Esophagus squamous epithelium (tissue), 5 donors: ENCODE data around the gene PSG1. TPM values are rescaled to one million over a fixed set of nuclear protein-coding genes. Genes with fewer than 3 reads are reported as not detected.
"Not testable (repeated sequence)": the region's sequence is repeated elsewhere in the genome, so short reads cannot be mapped to it uniquely, and the experiment has no call there.

Experiments used
- DNase-seq: peaks from one replicate; lab custom pipeline; 2025; lab: John Stamatoyannopoulos, UW
- H3K27ac ChIP-seq, 4 donors: fragments of 200-600 bp; sonication (generic); one replicate each; pipeline ENCODE4 v1.5.1; 2016 to 2019; ENCODE audit warnings: mild to moderate bottlenecking in 1 of 4
- H3K27me3 ChIP-seq, 4 donors: fragments of 200-600 bp; sonication (generic); 1 replicate in 3 of 4; 2 replicates in 1 of 4; pipeline versions ENCODE4 v1.5.1 to v1.6.0; 2017 to 2021; ENCODE audit warnings: antibody characterized with exemption in 1 of 4
- H3K36me3 ChIP-seq, 3 donors: fragments of 200-600 bp; sonication (generic); one replicate each; pipeline ENCODE4 v1.5.1; 2016 to 2019
- H3K4me1 ChIP-seq, 3 donors: fragments of 200-600 bp; sonication (generic); one replicate each; pipeline ENCODE4 v1.5.1; 2017 to 2019
- H3K4me3 ChIP-seq, 4 donors: fragments of 200-600 bp; sonication (generic); 1 replicate in 3 of 4; 2 replicates in 1 of 4; pipeline ENCODE4 v1.5.1; 2016 to 2019; ENCODE audit warnings: mild to moderate bottlenecking in 2 of 4, moderate library complexity in 1 of 4
- H3K9me3 ChIP-seq, 3 donors: fragments of 200-600 bp; sonication (generic); one replicate each; pipeline ENCODE4 v1.5.1; 2016 to 2019
- WGBS, 2 donors: methylation state at CpG; one replicate each; pipeline ENCODE4 v1.1.5; 2018; 5-methylcytosine and 5-hydroxymethylcytosine counted together
- intact Hi-C: fragments of 100-400 bp; cut with DNase I; formaldehyde crosslinking; loops from one replicate; pipeline ENCODE4 v1.15.0; 2022
- total RNA-seq, 4 donors: library from RNA; depleted of rRNA; stranded (reverse); fragments of >200 nt; gene quantifications; one replicate each; pipeline ENCODE4 v1.1.0, GENCODE V29; 2016
- TF ChIP-seq, protein P1 (sequence below), 6 experiments: fragments of 450-650 bp in 4 of 6; fragments of 200-600 bp in 2 of 6; sonication (generic) in 2 of 6; IDR thresholded peaks; one replicate each; pipeline ENCODE4 v1.5.1; 2016 to 2019; ENCODE audit warnings: antibody characterized with exemption in 6 of 6, mild to moderate bottlenecking in 4 of 6, moderate library complexity in 4 of 6
- donor health status: DM: yes; HTN: yes; CAD: no.

The PSG1 gene
- total RNA-seq, 4 donors from 2014 or later: not detected

DNA sequence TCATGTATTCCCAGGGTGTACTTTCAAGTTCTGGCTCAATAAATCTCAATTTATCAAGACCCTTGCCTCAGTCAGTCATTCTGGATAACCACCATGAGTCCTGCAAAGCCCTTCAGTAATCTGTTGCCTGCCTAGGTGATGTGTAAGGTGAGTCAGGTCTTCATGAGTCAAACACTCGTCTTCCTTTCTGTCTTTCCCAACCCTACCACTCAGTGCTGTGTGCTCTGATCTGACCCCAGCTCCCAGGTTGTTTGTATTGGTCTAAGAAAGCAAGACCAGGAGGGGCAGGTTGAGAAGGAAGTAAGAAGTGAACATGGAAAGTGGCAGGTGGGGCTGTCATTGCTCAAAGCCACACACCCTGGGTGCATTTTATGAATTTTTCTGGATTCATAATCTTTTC is 18.2 kb upstream of the PSG1 start:
- H3K9me3 ChIP-seq, H3K4me3 ChIP-seq, H3K27ac ChIP-seq, H3K4me1 ChIP-seq, DNase-seq, H3K36me3 ChIP-seq, intact Hi-C loops, H3K27me3 ChIP-seq: not testable (repeated sequence)
- WGBS, 2 donors: 9 to 14% methylated on average over 1 of the region's 1 CpG

DNA sequence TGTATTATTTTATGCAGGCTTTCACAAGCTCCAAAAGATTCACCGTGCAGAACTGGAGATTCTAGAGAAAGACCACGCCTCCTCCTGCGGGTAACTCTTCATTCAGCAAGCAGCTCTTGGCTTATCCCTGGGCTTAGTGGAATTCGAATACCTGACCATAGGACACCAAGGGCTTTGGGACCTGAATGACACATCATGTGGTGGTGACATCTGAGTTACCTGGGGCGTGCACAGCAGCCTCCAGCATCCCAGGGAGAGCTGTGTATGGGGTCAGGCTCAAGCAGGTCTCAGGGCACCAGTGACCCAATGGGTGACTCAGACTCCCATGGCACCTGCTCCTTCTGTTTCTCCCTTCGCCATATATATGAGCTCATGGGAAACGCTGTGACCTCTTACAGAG is 10.9 kb upstream of the PSG1 start:
- intact Hi-C loops, DNase-seq, H3K4me3 ChIP-seq, H3K36me3 ChIP-seq, H3K9me3 ChIP-seq, H3K27me3 ChIP-seq: not testable (repeated sequence)
- 63 to 67% methylated on average over 5 to 7 of the region's 7 CpGs for WGBS, 2 donors
- Histone ChIP-seq H3K4me1 (peaks cover 0 to 22% (median 4%) of the 10 kb centered on the region in 3 donors), H3K27ac (peak overlapping the region in 2 of 4 donors; percentile 52 to 82)

DNA sequence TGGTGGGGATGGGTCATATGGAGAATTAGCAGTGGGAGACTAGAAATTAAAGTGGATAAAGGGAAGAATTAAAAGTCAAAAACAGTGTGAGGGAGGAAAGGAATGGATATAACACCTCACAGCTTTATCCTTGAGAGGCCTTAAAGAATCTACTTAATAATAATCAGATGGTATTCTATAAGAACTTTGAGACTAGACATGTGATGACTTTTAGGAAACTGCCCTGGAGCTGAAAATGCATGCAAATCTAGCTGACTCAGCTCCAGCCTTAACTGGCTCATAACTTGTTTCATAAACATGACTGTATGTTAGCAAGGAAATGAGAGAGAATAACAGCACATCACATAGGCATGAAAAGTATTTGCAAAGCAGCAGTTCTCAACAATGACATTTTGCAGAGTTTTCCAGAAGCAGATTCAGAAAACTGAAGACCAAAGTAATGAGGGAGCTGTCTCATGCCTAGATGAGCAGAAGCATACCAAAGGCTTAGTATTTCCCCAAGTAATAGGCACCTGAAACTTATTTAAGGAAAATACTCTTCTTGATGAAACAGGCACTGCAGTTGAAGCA is 8.4 kb upstream of the PSG1 start:
- H3K9me3 ChIP-seq, H3K4me3 ChIP-seq, DNase-seq, H3K36me3 ChIP-seq, intact Hi-C loops, H3K27me3 ChIP-seq: not testable (repeated sequence)
- Histone ChIP-seq H3K4me1 (peaks cover 0 to 22% (median 4%) of the 10 kb centered on the region in 3 donors), H3K27ac (peak overlapping the region in 2 of 4 donors; percentile 10 to 38)

DNA sequence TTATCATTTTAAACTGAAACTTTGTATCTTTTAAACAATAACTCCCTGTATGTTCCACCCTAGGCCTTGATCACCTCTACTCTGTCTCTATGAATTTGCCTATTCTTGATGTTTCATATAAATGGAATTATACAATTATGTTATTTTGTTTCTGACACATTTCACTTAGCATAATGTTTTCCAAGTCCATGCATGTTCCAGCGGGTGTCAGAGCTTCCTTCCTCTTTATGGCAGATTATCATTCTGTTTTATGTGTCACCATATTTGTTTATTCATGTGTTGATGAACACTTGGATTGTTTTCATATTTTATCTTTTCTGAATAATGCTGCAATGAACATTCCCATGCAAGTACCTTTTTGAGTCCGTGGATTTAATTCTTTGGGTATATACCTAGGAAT is 3.2 kb upstream of the PSG1 start:
- intact Hi-C loops, H3K4me1 ChIP-seq, DNase-seq, H3K4me3 ChIP-seq, H3K27ac ChIP-seq, H3K9me3 ChIP-seq, H3K36me3 ChIP-seq, H3K27me3 ChIP-seq: not testable (repeated sequence)
- 47 to 59% methylated on average over 2 of the region's 2 CpGs for WGBS, 2 donors

DNA sequence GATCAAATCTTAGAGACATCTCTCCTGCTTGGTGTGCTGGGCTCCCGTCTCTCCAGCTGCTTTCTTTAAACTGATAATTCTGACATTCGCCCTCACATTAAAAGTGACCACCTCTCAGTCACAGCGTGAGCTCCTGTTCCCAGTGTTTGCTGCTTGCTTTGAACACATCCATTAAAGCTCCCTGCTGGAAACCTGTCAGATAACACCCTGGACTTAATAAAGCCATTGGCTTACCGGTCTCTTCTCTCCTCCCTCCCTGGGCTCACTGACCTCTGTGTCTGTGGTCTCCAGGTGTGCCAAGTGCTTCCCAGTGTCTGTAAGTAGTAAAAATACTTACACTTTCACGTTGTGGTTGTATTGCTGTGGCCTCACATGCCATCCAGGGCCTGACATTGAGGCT is 2.5 kb upstream of the PSG1 start:
- H3K4me1 ChIP-seq, H3K4me3 ChIP-seq, intact Hi-C loops, H3K36me3 ChIP-seq, H3K27ac ChIP-seq, DNase-seq, H3K27me3 ChIP-seq, H3K9me3 ChIP-seq: not testable (repeated sequence)
- WGBS, 2 donors: 69 to 71% methylated on average over 4 to 5 of the region's 5 CpGs

DNA sequence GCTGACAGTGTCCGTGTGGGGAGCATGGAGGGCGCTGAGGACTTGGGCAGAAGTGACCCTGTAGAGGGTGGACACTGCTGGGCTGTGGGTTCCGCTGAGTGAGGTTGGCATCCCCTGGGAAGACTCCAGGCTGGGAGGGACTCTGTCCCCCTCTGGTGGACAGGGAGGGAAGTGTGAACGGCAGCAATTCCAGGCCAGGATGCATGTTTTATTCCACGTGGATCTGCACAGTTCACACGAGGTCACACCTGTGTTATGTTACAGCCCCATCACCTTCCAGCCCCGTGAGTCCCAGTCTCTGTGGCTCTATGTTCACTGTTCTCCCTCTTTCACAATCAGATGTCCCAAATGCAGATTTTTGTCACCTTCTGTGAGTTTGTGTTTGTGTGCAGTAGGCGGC is 1.8 kb upstream of the PSG1 start:
- H3K27ac ChIP-seq, DNase-seq, H3K4me1 ChIP-seq, intact Hi-C loops, H3K27me3 ChIP-seq, H3K36me3 ChIP-seq, H3K9me3 ChIP-seq, H3K4me3 ChIP-seq: not testable (repeated sequence)
- TF ChIP-seq, protein P1, sequence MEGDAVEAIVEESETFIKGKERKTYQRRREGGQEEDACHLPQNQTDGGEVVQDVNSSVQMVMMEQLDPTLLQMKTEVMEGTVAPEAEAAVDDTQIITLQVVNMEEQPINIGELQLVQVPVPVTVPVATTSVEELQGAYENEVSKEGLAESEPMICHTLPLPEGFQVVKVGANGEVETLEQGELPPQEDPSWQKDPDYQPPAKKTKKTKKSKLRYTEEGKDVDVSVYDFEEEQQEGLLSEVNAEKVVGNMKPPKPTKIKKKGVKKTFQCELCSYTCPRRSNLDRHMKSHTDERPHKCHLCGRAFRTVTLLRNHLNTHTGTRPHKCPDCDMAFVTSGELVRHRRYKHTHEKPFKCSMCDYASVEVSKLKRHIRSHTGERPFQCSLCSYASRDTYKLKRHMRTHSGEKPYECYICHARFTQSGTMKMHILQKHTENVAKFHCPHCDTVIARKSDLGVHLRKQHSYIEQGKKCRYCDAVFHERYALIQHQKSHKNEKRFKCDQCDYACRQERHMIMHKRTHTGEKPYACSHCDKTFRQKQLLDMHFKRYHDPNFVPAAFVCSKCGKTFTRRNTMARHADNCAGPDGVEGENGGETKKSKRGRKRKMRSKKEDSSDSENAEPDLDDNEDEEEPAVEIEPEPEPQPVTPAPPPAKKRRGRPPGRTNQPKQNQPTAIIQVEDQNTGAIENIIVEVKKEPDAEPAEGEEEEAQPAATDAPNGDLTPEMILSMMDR (IDR thresholded peaks at IDR 0.05): peak in 2 of 6 experiments; percentile 16 to 56
- 53 to 71% methylated on average over 6 to 8 of the region's 8 CpGs for WGBS, 2 donors

DNA sequence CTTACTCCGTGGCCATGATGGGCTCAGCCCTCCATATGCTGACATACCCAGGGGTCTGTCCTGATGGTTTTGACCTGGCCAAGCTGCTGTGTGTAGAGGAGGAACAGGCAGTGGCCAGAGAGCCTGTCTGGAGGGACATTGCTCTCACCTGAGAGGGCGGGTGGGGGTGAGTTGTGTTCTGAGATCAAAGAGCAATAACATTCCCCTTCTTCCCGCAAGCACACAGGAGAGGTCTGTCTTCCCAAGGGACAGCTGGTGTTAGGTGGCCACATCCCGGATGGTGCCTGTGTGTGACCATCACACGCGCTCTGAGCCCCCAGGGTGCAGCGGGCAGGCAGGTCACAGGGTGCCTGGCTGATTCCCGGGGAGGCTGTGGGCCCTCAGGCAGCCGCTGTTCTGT is 1.1 kb upstream of the PSG1 start:
- H3K4me1 ChIP-seq, H3K36me3 ChIP-seq, intact Hi-C loops, DNase-seq, H3K9me3 ChIP-seq, H3K27ac ChIP-seq, H3K27me3 ChIP-seq, H3K4me3 ChIP-seq: not testable (repeated sequence)
- WGBS, 2 donors: 96% methylated on average over 4 of the region's 9 CpGs; no CpG with 5 or more reads in 1 of the 2 donors

DNA sequence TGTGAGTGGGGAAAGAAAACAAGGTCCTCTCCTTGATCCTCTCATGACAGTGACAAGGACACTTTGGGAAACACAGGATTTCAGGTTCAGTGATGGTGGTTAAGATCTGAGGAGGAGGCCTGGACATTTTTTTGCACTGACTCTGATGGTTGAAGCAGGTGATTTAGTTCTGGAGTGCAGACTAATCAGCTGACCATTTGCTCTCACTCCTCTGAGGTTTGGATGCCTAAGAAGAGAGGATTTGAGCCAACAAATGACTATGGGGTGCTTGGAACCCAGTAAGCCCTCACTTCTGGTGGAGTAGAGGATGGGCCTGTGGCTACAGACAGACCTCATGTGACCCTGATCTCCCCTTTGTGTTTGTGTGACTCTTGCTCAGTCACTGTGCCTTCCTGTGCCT is 2.9 kb downstream of the PSG1 start:
- H3K4me3 ChIP-seq, DNase-seq, intact Hi-C loops, H3K36me3 ChIP-seq, H3K27me3 ChIP-seq, H3K27ac ChIP-seq, H3K9me3 ChIP-seq, H3K4me1 ChIP-seq: not testable (repeated sequence)

DNA sequence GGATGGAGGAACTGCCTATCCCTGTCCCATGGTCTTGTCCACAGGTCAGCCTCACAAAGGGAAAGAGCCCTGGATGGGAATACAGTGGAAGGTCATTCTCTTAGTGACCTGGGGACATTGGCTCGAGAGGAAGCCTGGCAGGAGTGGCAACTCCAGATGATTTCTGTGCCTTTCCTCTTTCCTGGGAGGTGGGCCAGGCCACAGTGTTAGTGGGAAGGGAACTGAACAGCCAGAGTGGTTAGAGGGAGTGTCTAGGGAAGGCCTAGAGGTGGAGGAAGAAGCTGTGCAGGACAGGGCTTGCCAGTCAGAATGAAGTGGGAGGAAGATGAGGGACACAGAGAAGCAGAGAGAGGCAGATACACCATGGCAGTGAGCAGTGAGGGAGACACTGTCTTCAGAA is 3.6 kb downstream of the PSG1 start:
- DNase-seq, H3K4me1 ChIP-seq, H3K36me3 ChIP-seq, H3K27ac ChIP-seq, H3K27me3 ChIP-seq, H3K9me3 ChIP-seq, H3K4me3 ChIP-seq, intact Hi-C loops: not testable (repeated sequence)
- WGBS, 2 donors: 8 to 22% methylated on average over 1 of the region's 1 CpG

DNA sequence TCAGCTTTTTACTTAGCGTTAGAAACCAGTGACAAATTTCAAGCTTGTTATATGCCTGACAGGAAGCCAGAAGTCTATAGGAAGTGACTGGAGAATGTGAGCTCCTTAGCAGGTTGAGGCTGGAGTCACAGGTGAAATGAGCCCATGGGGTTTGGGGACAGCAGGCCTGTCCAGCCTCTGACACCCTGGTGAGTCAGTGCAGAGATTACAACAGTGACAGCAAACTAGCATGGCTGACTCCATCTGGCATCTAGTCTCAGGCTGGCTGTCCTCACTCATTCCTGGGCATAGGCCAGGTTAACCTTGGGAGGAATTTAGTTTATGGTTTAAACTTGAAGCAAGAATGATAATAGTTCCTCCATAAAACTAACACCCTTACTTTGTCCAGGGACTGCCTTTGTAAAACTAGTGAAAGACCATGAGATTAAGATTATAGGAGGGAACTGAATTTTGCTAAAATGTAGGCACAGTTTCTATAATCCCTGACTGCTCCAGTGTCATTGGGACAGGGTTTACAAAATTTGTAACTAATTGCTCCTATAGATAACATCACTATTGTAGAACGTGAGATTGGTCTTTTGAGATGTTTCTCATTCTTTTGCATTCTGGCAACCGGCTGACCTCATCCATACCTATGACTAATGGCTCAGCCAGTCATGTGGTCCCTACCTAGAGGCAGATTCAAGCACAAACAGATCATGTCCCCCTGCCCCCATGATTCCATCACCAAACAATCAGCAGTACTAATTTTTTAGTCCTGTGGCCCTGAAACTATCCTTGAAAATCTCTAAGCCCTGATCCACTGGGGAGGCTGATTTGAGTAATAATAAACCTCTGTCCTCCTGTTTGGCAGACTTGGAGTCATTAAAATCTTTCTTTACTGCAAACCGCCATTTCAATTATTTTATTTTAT is 4.4 kb downstream of the PSG1 start:
- H3K27me3 ChIP-seq, H3K27ac ChIP-seq, H3K4me3 ChIP-seq, intact Hi-C loops, H3K4me1 ChIP-seq, H3K9me3 ChIP-seq, H3K36me3 ChIP-seq, DNase-seq: not testable (repeated sequence)
- WGBS, 2 donors: 46 to 51% methylated on average over 4 of the region's 4 CpGs

DNA sequence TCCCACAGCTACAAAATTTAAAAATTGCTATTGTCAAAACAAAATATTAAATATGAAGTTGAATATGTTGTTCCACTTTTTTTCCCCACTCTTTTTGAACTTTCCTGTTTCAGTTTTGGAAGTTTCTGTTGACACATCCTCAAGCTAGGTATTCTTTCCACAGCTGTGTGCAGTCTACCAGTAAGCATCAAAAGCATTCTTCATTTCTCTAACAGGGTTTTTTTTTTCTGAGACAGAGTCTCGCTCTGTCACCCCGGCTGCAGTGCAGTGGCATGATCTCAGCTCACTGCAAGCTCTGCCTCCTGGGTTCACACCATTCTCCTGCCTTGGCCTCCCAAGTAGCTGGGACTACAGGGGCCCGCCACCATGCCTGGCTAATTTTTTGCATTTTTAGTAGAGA is 5.4 kb downstream of the PSG1 start:
- H3K36me3 ChIP-seq, H3K27me3 ChIP-seq, H3K27ac ChIP-seq, intact Hi-C loops, H3K4me1 ChIP-seq, DNase-seq, H3K4me3 ChIP-seq, H3K9me3 ChIP-seq: not testable (repeated sequence)
- 89 to 91% methylated on average over 3 of the region's 3 CpGs for WGBS, 2 donors
